Stomach (tissue), 9 donors: ENCODE data around the gene CAPN9. TPM values are rescaled to one million over a fixed set of nuclear protein-coding genes. Genes with fewer than 3 reads are reported as not detected.

Experiments used
- DNase-seq, 2 donors: peaks; one replicate each; pipeline versions ENCODE4 v3.0.0 to v3.0.0-alpha.2; 2013 to 2019
- H3K27ac ChIP-seq, 5 donors: fragments of 200-600 bp in 4 of 5; sonication (generic) in 4 of 5; one replicate each; pipeline ENCODE4 v1.5.1; 2013 to 2019; ENCODE audit warnings: mild to moderate bottlenecking in 1 of 5, moderate library complexity in 1 of 5
- H3K27me3 ChIP-seq, 3 donors: fragments of 200-600 bp; sonication (generic); one replicate each; pipeline ENCODE4 v1.5.1; 2017 to 2019; ENCODE audit warnings: mixed run types in 1 of 3
- H3K36me3 ChIP-seq, 4 donors: fragments of 200-600 bp; sonication (generic); 1 replicate in 3 of 4; 2 replicates in 1 of 4; pipeline ENCODE4 v1.5.1; 2016 to 2019
- H3K4me1 ChIP-seq, 4 donors: fragments of 200-600 bp; sonication (generic); one replicate each; pipeline ENCODE4 v1.5.1; 2016 to 2019
- H3K4me3 ChIP-seq, 4 donors: fragments of 200-600 bp; sonication (generic) in 3 of 4; one replicate each; pipeline ENCODE4 v1.5.1; 2016 to 2019; ENCODE audit warnings: mild to moderate bottlenecking in 1 of 4
- H3K9me3 ChIP-seq, 4 donors: fragments of 200-600 bp; sonication (generic); one replicate each; pipeline ENCODE4 v1.5.1; 2016 to 2019
- EP300 ChIP-seq: sonication (generic); formaldehyde crosslinking; IDR thresholded peaks from one replicate; pipeline ENCODE4 v1.6.1; 2017; ENCODE audit warnings: antibody characterized with exemption
- POLR2A ChIP-seq, 4 donors: fragments of 450-650 bp; IDR thresholded peaks; one replicate each; pipeline ENCODE4 v1.6.1; 2016; ENCODE audit warnings: antibody characterized with exemption in 4 of 4, control low read depth in 2 of 4, mild to moderate bottlenecking in 1 of 4, moderate library complexity in 1 of 4
- POLR2AphosphoS5 ChIP-seq, 3 donors: sonication (generic); formaldehyde crosslinking; IDR thresholded peaks; one replicate each; pipeline ENCODE4 v1.6.1; 2016; ENCODE audit warnings: antibody characterized with exemption in 3 of 3
- WGBS, 5 donors: extraction: QIAGEN DNeasy Blood & Tissue Kit in 3 of 5; methylation state at CpG; one replicate each; pipeline versions ENCODE4 v1.1.5 to v1.1.7; 2013 to 2018; 5-methylcytosine and 5-hydroxymethylcytosine counted together
- intact Hi-C: fragments of 100-400 bp; cut with DNase I; formaldehyde crosslinking; loops from one replicate; pipeline ENCODE4 v1.15.1; 2023; ENCODE audit warnings: low total_unique reads
- polyA plus RNA-seq, 3 donors: library from polyadenylated mRNA; stranded (reverse); fragments of 200-250 nt; gene quantifications; one replicate each; pipeline ENCODE4 v1.2.3, GENCODE V29; 2013
- total RNA-seq, 5 donors: library from RNA; depleted of rRNA; stranded (reverse); fragments of >200 nt; gene quantifications; one replicate each; pipeline versions ENCODE4 v1.1.0 to v1.2.3, GENCODE V29; 2014 to 2016
- TF ChIP-seq, protein P1 (sequence below), 7 experiments: fragments of 450-650 bp in 4 of 7; fragments of 200-600 bp in 3 of 7; sonication (generic) in 3 of 7; IDR thresholded peaks; one replicate each; pipeline ENCODE4 v1.5.1; 2016 to 2019; ENCODE audit warnings: antibody characterized with exemption in 7 of 7, control low read depth in 2 of 7, mild to moderate bottlenecking in 1 of 7
- donor health status: healthy with polysubstance abuse.
- donor health status: Bipolar disorder and iron deficiency.
- donor health status: healthy.

CAPN9 gene
- total and polyA plus RNA-seq, 8 donors = 2.6 to 68.3 (median 46.7) TPM

DNA sequence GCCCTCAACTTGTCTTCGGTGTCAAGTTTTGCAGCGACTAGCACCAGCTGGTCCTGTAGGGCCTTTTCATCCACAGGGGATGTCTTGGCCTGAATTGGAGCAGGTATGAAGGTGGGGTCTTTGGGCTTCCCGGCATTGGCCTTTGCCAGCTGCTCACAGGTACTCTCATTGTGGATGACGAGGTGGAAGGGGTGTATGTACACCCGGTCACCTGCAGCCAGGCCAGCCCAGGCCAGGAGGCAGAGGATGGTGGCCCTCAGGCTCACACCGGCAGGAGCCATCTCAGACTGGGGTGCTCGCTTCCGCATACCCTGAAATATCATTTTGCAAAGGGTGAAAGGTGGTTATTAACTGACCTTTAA, 36.7 kb upstream of the CAPN9 start:
- no peak overlapping the region for H3K27ac ChIP-seq
- H3K27me3 ChIP-seq = no peaks in the 10 kb centered on the region
- intact Hi-C loops = no loop called here
- H3K4me1 ChIP-seq = peaks cover 0 to 14% (median 12%) of the 10 kb centered on the region in 4 donors
- no peaks in the 10 kb centered on the region for H3K9me3 ChIP-seq
- no peak for DNase-seq
- H3K36me3 ChIP-seq = no peaks in the 10 kb centered on the region
- no peak for TF ChIP-seq EP300
- TF ChIP-seq POLR2AphosphoS5 (IDR thresholded peaks at IDR 0.05) = no peak
- TF ChIP-seq, protein P1, sequence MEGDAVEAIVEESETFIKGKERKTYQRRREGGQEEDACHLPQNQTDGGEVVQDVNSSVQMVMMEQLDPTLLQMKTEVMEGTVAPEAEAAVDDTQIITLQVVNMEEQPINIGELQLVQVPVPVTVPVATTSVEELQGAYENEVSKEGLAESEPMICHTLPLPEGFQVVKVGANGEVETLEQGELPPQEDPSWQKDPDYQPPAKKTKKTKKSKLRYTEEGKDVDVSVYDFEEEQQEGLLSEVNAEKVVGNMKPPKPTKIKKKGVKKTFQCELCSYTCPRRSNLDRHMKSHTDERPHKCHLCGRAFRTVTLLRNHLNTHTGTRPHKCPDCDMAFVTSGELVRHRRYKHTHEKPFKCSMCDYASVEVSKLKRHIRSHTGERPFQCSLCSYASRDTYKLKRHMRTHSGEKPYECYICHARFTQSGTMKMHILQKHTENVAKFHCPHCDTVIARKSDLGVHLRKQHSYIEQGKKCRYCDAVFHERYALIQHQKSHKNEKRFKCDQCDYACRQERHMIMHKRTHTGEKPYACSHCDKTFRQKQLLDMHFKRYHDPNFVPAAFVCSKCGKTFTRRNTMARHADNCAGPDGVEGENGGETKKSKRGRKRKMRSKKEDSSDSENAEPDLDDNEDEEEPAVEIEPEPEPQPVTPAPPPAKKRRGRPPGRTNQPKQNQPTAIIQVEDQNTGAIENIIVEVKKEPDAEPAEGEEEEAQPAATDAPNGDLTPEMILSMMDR (IDR thresholded peaks at IDR 0.05) = no peak
- no peak for TF ChIP-seq POLR2A (IDR thresholded peaks at IDR 0.05)
- WGBS, 5 donors = 93 to 98% (median 96%) methylated on average over 7 to 8 of the region's 8 CpGs
- no peak overlapping the region for H3K4me3 ChIP-seq

DNA sequence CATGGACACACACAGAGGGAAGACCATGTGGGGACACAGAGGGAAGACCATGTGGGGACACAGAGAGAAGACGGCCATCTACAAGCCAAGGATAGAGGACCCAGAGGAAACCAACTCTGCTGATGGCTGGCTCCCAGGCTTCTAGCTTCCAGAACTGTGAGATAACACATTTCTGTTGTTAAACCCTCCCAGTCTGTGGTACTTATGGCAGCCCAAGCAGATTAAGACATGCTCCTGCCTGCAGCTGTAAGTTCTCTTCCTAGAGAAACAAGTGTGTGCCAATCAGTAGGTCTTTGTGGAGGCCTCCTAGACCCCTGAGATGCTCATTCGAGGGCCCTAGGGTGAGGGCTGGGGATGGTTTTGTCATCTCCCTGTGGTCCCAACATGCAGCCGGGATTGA, 35.9 kb upstream of the CAPN9 start:
- 81 to 95% (median 93%) methylated on average over 2 to 3 of the region's 3 CpGs for WGBS, 5 donors
- no peaks in the 10 kb centered on the region for H3K36me3 ChIP-seq
- TF ChIP-seq POLR2AphosphoS5 (IDR thresholded peaks at IDR 0.05) (no peak), POLR2A (IDR thresholded peaks at IDR 0.05) (no peak), EP300 (no peak)
- TF ChIP-seq, protein P1 (IDR thresholded peaks at IDR 0.05) = no peak
- peaks cover 0 to 14% (median 12%) of the 10 kb centered on the region in 4 donors for H3K4me1 ChIP-seq
- no peak for DNase-seq
- no peak overlapping the region for H3K4me3 ChIP-seq
- H3K27ac ChIP-seq = no peak overlapping the region
- intact Hi-C loops = no loop called here
- H3K9me3 ChIP-seq = no peaks in the 10 kb centered on the region
- H3K27me3 ChIP-seq = no peaks in the 10 kb centered on the region

DNA sequence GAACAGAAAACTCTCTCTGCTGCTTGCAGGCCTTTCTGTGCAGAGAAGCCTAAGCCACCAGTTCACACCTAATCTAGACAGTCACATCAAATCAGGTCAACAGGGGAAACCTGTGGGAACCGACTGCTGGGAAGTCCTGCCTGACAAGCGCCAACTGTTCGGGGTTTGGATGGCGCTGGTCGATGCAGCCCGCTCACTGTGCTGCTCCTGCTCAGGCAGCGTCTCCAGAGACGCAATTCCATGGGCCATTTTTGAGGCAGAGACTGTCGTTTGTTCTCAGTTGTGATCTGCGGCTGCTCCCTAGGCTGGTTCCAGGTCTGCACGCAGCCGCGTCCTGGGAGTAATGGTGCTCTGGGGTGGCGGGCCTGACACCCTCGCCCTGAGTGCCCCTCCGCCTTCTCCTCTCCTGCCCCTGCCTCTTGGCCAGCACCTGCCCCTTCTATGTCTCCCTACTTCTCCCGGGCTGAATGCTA, 34.7 kb upstream of the CAPN9 start:
- WGBS, 5 donors = 91 to 94% (median 93%) methylated on average over 13 to 17 of the region's 17 CpGs
- intact Hi-C loops = no loop called here

DNA sequence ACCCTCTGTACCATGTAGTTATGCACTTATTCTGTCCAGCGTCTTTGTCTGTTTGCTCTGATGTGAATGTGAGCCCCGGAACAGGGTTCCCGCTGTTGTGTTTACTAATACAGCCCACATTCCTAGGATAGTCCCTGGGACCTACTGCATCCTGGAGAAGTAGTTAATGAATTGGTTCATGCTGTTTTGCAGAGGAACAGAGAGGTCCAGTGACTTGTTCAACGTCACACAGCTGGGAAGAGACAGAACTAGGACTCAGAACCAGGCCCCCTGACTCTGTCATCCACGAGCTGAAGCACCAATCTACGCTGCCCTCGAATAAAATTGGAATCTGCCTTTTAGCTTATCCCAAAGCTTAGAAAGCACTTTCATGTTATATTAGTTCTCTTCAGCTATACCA, 34.0 kb upstream of the CAPN9 start:
- 74 to 84% (median 79%) methylated on average over 7 of the region's 7 CpGs for WGBS, 5 donors
- no peak overlapping the region for H3K4me3 ChIP-seq
- no peak for DNase-seq

More for the DNA sequence above, 34.7 kb upstream of the CAPN9 start:
- Histone ChIP-seq H3K4me3 (no peak overlapping the region), H3K27me3 (no peaks in the 10 kb centered on the region), H3K36me3 (no peaks in the 10 kb centered on the region), H3K9me3 (no peaks in the 10 kb centered on the region), H3K4me1 (peaks cover 0 to 14% (median 12%) of the 10 kb centered on the region in 4 donors), H3K27ac (no peak overlapping the region)
- TF ChIP-seq EP300 (no peak), POLR2AphosphoS5 (IDR thresholded peaks at IDR 0.05) (no peak), POLR2A (IDR thresholded peaks at IDR 0.05) (no peak)
- TF ChIP-seq, protein P1 (IDR thresholded peaks at IDR 0.05) = no peak
- DNase-seq = no peak

More for the DNA sequence above, 34.0 kb upstream of the CAPN9 start:
- no peak overlapping the region for H3K27ac ChIP-seq
- no peak for TF ChIP-seq EP300
- TF ChIP-seq, protein P1 (IDR thresholded peaks at IDR 0.05) = no peak
- TF ChIP-seq POLR2AphosphoS5 (IDR thresholded peaks at IDR 0.05) = no peak
- no peak for TF ChIP-seq POLR2A (IDR thresholded peaks at IDR 0.05)
- H3K9me3 ChIP-seq = no peaks in the 10 kb centered on the region
- H3K27me3 ChIP-seq = no peaks in the 10 kb centered on the region
- intact Hi-C loops = no loop called here
- peaks cover 0 to 14% (median 12%) of the 10 kb centered on the region in 4 donors for H3K4me1 ChIP-seq
- no peaks in the 10 kb centered on the region for H3K36me3 ChIP-seq
